Keratinocyte (primary cell): Measurements from ENCODE around the gene ERC2.

Experiments used
- CTCF ChIP-seq, 3 experiments: IDR thresholded peaks in 1 of 3; conservative IDR thresholded peaks in 1 of 3; optimal IDR thresholded peaks in 1 of 3; 2 replicates in 2 of 3; 3 replicates in 1 of 3; pipeline versions ENCODE3 to v1.5.1; 2011; ENCODE audit warnings: low read length in 3 of 3, mild to moderate bottlenecking in 3 of 3, moderate library complexity in 2 of 3, control low read depth in 1 of 3, inconsistent platforms in 1 of 3; ENCODE audit not compliant: insufficient read depth in 2 of 3; ENCODE audit errors: extremely low read depth in 1 of 3
- EZH2 ChIP-seq: IDR thresholded peaks from one replicate; pipeline ENCODE4 v1.6.1; 2012; ENCODE audit warnings: inconsistent platforms, mild to moderate bottlenecking, low read length, moderate library complexity

- TF ChIP-seq CTCF (optimal IDR thresholded peaks at IDR 0.05 in 1 of 3, IDR thresholded peaks at IDR 0.05 in 1 of 3, conservative IDR thresholded peaks at IDR 0.05 in 1 of 3; ENCODE audit: extremely low read depth in 1 of 3, insufficient read depth in 2 of 3, low read length in 3 of 3) (no peak), EZH2 (no peak)
These were observed 763.7 kb downstream of the ERC2 start for GRCh38 chr3:55704521-55704920.
